ENCODE measurements around the gene NUDT21.
"Not testable (repeated sequence)": the region's sequence is repeated elsewhere in the genome, so short reads cannot be mapped to it uniquely, and the experiment has no call there.

NUDT21 gene

DNA sequence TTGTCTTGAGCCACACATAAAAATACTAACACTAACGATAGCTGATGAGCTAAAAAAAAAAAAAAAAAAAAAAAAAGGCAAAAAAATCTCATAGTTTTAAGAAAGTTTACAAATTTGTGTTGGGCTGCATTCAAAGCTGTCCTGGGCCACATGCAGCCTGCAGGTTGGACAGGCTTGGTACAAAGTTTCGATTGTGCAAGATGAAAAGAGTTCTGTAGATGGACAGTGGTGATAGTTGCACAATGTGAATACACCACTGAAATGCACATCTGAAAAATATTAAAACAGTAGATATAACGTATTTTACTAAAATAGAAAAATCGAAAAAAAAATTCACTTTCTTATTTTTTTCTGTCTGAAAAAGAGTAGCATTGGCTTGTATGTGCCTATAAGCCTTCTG is 68.7 kb downstream of the NUDT21 start:
- in situ Hi-C loops (cut with MboI; ENCODE audit: low sequenced_read_pairs) = no loop called here

DNA sequence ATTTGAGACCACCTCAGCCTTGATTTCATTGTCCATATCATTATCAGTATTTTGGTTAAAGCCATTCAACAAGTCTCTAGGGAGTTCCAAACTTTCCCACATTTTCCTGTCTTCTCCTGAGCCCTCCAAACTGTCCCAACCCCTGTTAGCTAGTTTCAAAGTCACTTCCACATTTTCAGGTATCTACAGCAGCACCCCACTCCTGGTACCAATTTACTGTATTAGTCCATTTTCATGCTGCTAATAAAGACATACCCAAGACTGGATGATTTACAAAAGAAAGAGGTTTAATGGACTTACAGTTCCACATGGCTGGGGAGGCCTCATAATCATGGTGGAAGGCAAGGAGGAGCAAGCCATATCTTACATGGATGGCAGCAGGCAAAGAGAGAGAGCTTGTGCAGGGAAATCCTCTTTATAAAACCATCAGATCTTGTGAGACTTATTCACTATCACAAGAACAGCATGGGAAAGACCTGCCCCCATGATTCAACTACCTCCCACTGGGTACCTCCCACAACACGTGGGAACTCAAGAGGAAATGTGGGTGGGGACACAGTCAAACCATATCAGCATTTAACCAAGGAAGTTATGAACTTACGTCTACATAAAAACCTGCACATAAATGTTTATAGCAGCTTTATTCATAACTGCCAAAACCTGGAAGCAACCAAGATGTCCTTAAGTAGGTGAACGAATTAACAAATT is 70.2 kb downstream of the NUDT21 start:
- in situ Hi-C loops (cut with MboI; ENCODE audit: low sequenced_read_pairs) = not testable (repeated sequence)
